ENCODE results near the gene ACOT13.
"Not testable (repeated sequence)": the region's sequence is repeated elsewhere in the genome, so short reads cannot be mapped to it uniquely, and the experiment has no call there.

Gene ACOT13

GRCh38 chr6:24692848-24693592 lies 26.1 kb downstream of the ACOT13 start:
- no peak for DNase-seq (ENCODE audit: low spot score)

GRCh38 chr6:24694198-24694597 lies 27.3 kb downstream of the ACOT13 start:
- no peak for DNase-seq (ENCODE audit: low spot score)

- peak; percentile 46 for DNase-seq (ENCODE audit: low spot score)
Measured at GRCh38 chr6:24695635-24696034, 28.8 kb downstream of the ACOT13 start.

GRCh38 chr6:24696097-24696496 lies 29.2 kb downstream of the ACOT13 start:
- DNase-seq (ENCODE audit: low spot score) = no peak

GRCh38 chr6:24699521-24700359 lies 32.9 kb downstream of the ACOT13 start:
- DNase-seq (ENCODE audit: low spot score) = no peak

- DNase-seq (ENCODE audit: low spot score) = no peak
Measured at GRCh38 chr6:24702720-24703282, 35.9 kb downstream of the ACOT13 start.

- no peak for DNase-seq (ENCODE audit: low spot score)
Measured at GRCh38 chr6:24704468-24704867, 37.6 kb downstream of the ACOT13 start.

GRCh38 chr6:24708612-24709011 lies 41.7 kb downstream of the ACOT13 start:
- DNase-seq (ENCODE audit: low spot score) = no peak

- DNase-seq (ENCODE audit: low spot score) = no peak
Measured at GRCh38 chr6:24709014-24709711, 42.3 kb downstream of the ACOT13 start.

- DNase-seq (ENCODE audit: low spot score) = no peak
Measured at GRCh38 chr6:24710519-24711303, 43.8 kb downstream of the ACOT13 start.

GRCh38 chr6:24716602-24717148 lies 49.8 kb downstream of the ACOT13 start:
- not testable (repeated sequence) for DNase-seq (ENCODE audit: low spot score)

GRCh38 chr6:24718449-24719124 lies 51.7 kb downstream of the ACOT13 start:
- DNase-seq (ENCODE audit: low spot score) = no peak

- peak; percentile 5 for DNase-seq (ENCODE audit: low spot score)
Measured at GRCh38 chr6:24719125-24719971, 52.5 kb downstream of the ACOT13 start, which contains the start of gene C6orf62. TSS of gene C6orf62 (minus strand) at chr6:24719154. CDS start at chr6:24718668, 486 bp downstream.

- peak; percentile 50 for DNase-seq (ENCODE audit: low spot score)
Measured at GRCh38 chr6:24720131-24720603, 53.3 kb downstream of the ACOT13 start.

GRCh38 chr6:24720604-24721460 lies 54.0 kb downstream of the ACOT13 start:
- peak; percentile 97 for DNase-seq (ENCODE audit: low spot score)

- DNase-seq (ENCODE audit: low spot score) = no peak
Measured at GRCh38 chr6:24721461-24722215, 54.8 kb downstream of the ACOT13 start.

GRCh38 chr6:24723270-24723669 lies 56.4 kb downstream of the ACOT13 start:
- DNase-seq (ENCODE audit: low spot score) = no peak

- not testable (repeated sequence) for DNase-seq (ENCODE audit: low spot score)
Measured at GRCh38 chr6:24730653-24731052, 63.8 kb downstream of the ACOT13 start.

All from SW480 (cell line).